ENCODE measurements around the gene WWOX. TPM values are rescaled to one million over a fixed set of nuclear protein-coding genes. Genes with fewer than 3 reads are reported as not detected.

WWOX gene
- total and polyA plus RNA-seq, 2 of the 8 experiments (the other 6 are each of a cell fraction or from before 2014, with no cell fraction given), result 5.4 to 16.7 TPM

DNA sequence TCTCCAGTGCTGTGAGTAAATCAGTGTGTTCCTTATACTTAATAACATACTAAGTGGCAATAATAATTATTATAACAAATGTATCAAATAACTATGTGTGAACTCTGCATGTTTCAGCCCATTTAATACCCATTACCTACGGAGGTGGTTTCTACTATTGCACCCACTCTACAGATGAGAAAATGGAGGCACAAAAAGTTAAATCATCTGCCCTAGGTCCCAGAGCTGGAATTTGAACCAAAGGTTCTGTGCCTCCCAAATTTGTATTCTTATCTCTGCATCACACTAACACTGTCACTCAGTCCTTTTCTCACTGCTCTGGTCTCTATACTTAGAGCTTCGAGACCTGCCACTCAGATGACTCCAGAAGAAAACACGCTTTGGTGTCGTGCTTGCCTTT is 1084.1 kb downstream of the WWOX start:
- Histone ChIP-seq H2BK20ac (ENCODE audit: low read length) (no peak overlapping the region), H3K36me3 (ENCODE audit: control insufficient read depth in 2 of 4, insufficient read depth in 4 of 4, low read length in 3 of 4) (no peaks in the 10 kb centered on the region), H3K4me3 (ENCODE audit: extremely low read depth in 1 of 4, insufficient read depth in 2 of 4, low read depth in 3 of 4, low read length in 4 of 4) (no peak overlapping the region), H3K27me3 (replicated peaks in 1 of 4; ENCODE audit: control insufficient read depth in 3 of 4, extremely low read depth in 1 of 4, insufficient read depth in 3 of 4, low read length in 3 of 4) (no peaks in the 10 kb centered on the region), H3K4me1 (replicated peaks in 1 of 4; ENCODE audit: control insufficient read depth in 3 of 4, insufficient read depth in 4 of 4, low read length in 3 of 4) (peaks cover 0 to 5% (median 4%) of the 10 kb centered on the region in 4 experiments; a peak in 3 of 7 replicates), H4K5ac (ENCODE audit: insufficient read length, low read depth, low read length) (no peak overlapping the region), H3K23ac (ENCODE audit: insufficient read length) (no peak overlapping the region), H4K20me1 (replicated peaks in 1 of 2; ENCODE audit: control insufficient read depth in 1 of 2, insufficient read depth in 2 of 2, low read length in 2 of 2) (no peaks in the 10 kb centered on the region), H2AK5ac (ENCODE audit: low read depth, low read length) (no peak overlapping the region), H3K4me2 (ENCODE audit: insufficient read depth in 1 of 2, low read depth in 2 of 2, low read length in 2 of 2) (no peak overlapping the region), H3K9ac (replicated peaks in 1 of 4; ENCODE audit: extremely low read depth in 1 of 4, low read depth in 3 of 4, low read length in 3 of 4) (no peak overlapping the region), H3K4ac (replicated peaks; ENCODE audit: insufficient read length, low read depth, low read length) (no peak overlapping the region), H2BK5ac (ENCODE audit: low read depth, low read length) (no peak overlapping the region), H2BK15ac (ENCODE audit: low read length) (no peak overlapping the region), H3K79me1 (ENCODE audit: low read depth, low read length) (no peaks in the 10 kb centered on the region), H3K14ac (ENCODE audit: insufficient read length) (no peak overlapping the region), H3K9me3 (ENCODE audit: insufficient read depth in 2 of 2, low read depth in 1 of 2, low read length in 1 of 2) (0 out of 4 replicates have a peak, but pooled peaks cover 0 to 4% of the 10 kb centered on the region in 2 experiments), H3K27ac (ENCODE audit: low read depth, low read length) (no peak overlapping the region), H3K79me2 (ENCODE audit: control insufficient read depth in 1 of 2, insufficient read depth in 2 of 2, low read length in 2 of 2) (no peaks in the 10 kb centered on the region), H2BK120ac (replicated peaks; ENCODE audit: low read depth, low read length) (no peak overlapping the region), H4K8ac (ENCODE audit: extremely low read depth, insufficient read depth, low read length) (no peak overlapping the region), H2AFZ (ENCODE audit: low read length) (no peak overlapping the region), H2BK12ac (ENCODE audit: low read depth, low read length) (no peak overlapping the region), H4K91ac (replicated peaks; ENCODE audit: insufficient read length, low read length) (no peak overlapping the region), H3K23me2 (ENCODE audit: low read depth, low read length) (no peaks in the 10 kb centered on the region; the same call in 1 of the 2 replicates), H3K18ac (ENCODE audit: extremely low read depth, low read length) (no peak overlapping the region), H3K56ac (replicated peaks; ENCODE audit: insufficient read length, low read depth, low read length) (no peak overlapping the region)
- FAIRE-seq, result no peak
- ChIA-PET CTCF (ENCODE audit: partially characterized antibody) (no interaction called here), POLR2A (ENCODE audit: partially characterized antibody) (interaction anchor here (1.4 kb wide), 1 partner anchor 15 kb away, joined by 3 read pairs; no protein-coding TSS in a partner anchor)
- no peak for DNase-seq (ENCODE audit: low read depth in 1 of 2, low spot score in 2 of 2)
- 95% methylated on average over 4 of the region's 4 CpGs; no CpG with 5 or more reads in 1 of the 2 experiments for WGBS, 2 experiments (ENCODE audit: extremely low coverage in 1 of 2, insufficient coverage in 1 of 2, insufficient read length in 1 of 2, insufficient replicate concordance in 2 of 2, low coverage in 1 of 2, low lambda C conversion rate in 2 of 2, missing lambda C conversion rate in 1 of 2)
- TF ChIP-seq ZNF274 (IDR thresholded peaks at IDR 0.05; ENCODE audit: borderline replicate concordance, extremely low read depth, low read length), result no peak
- no peak for TF ChIP-seq EZH2 (IDR thresholded peaks at IDR 0.05; ENCODE audit: low read depth, low read length, severe bottlenecking)
- TF ChIP-seq, protein P1, sequence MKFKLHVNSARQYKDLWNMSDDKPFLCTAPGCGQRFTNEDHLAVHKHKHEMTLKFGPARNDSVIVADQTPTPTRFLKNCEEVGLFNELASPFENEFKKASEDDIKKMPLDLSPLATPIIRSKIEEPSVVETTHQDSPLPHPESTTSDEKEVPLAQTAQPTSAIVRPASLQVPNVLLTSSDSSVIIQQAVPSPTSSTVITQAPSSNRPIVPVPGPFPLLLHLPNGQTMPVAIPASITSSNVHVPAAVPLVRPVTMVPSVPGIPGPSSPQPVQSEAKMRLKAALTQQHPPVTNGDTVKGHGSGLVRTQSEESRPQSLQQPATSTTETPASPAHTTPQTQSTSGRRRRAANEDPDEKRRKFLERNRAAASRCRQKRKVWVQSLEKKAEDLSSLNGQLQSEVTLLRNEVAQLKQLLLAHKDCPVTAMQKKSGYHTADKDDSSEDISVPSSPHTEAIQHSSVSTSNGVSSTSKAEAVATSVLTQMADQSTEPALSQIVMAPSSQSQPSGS (IDR thresholded peaks at IDR 0.05; ENCODE audit: low read length), result no peak
- no peak for TF ChIP-seq EP300 (IDR thresholded peaks at IDR 0.05; ENCODE audit: borderline replicate concordance in 1 of 2, low read depth in 2 of 2, low read length in 2 of 2)
- no peak for TF ChIP-seq RXRA (IDR thresholded peaks at IDR 0.05; ENCODE audit: insufficient read depth, low read depth, low read length)
- TF ChIP-seq MAFK (IDR thresholded peaks at IDR 0.05; ENCODE audit: low read depth, low read length), result no peak
- no peak for TF ChIP-seq CBX8 (IDR thresholded peaks at IDR 0.05; ENCODE audit: borderline replicate concordance, low read depth, low read length)
- no peak for TF ChIP-seq HDAC2 (IDR thresholded peaks at IDR 0.05; ENCODE audit: borderline replicate concordance in 1 of 2, low read depth in 2 of 2, low read length in 2 of 2)
- no peak for TF ChIP-seq RBBP5 (IDR thresholded peaks at IDR 0.05; ENCODE audit: borderline replicate concordance, low read depth, low read length)
- TF ChIP-seq GTF2F1 (IDR thresholded peaks at IDR 0.05; ENCODE audit: borderline replicate concordance, low read depth, low read length), result no peak
- no peak for TF ChIP-seq CHD2 (IDR thresholded peaks at IDR 0.05; ENCODE audit: low read length)

All from H1 (cell line).